ENCODE results near the gene ASS1. TPM values are rescaled to one million over a fixed set of nuclear protein-coding genes. Genes with fewer than 3 reads are reported as not detected.

Gene ASS1
- total and polyA plus RNA-seq, 2 of the 13 experiments (the other 11 are each of a cell fraction or from before 2014, with no cell fraction given) = 77.6 to 122 TPM

DNA sequence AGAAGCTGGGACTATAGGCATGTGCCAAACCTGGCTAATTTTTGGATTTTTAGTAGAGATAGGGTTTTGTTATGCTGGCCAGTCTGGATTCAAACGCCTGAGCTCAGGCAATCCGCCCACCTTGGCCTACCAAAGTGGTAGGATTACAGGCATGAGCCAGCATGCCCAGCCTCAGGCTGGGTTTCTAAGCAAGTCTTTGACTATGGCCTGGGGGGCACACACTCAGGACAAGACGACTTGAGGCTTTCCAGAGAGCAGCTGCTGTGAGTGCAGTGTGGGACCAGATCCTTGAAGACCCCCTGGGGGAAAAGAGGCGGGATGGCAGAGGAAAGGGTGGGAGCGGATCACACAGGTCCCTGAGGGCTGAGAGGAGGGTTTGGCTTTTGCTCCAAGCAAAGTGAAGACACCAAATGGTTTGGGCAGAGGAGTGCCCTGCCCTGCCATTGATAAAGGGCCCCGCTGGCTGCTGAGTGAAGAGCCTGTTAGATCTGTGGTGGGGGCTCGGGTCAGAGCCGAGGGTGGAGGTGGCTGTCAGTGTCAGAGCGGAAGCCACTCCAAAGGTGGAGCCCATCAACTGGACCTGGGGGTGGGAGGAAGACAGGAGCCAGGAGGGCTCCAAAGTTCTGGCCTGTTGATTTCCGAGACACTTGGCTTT is 87.8 kb downstream of the ASS1 start:
- no peak for TF ChIP-seq ZNF121 (CRISPR knock-in tag; IDR thresholded peaks at IDR 0.05)
- TF ChIP-seq ZNF589 (CRISPR knock-in tag; conservative IDR thresholded peaks at IDR 0.05) = no peak
- TF ChIP-seq, protein P1, sequence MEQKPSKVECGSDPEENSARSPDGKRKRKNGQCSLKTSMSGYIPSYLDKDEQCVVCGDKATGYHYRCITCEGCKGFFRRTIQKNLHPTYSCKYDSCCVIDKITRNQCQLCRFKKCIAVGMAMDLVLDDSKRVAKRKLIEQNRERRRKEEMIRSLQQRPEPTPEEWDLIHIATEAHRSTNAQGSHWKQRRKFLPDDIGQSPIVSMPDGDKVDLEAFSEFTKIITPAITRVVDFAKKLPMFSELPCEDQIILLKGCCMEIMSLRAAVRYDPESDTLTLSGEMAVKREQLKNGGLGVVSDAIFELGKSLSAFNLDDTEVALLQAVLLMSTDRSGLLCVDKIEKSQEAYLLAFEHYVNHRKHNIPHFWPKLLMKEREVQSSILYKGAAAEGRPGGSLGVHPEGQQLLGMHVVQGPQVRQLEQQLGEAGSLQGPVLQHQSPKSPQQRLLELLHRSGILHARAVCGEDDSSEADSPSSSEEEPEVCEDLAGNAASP (CRISPR knock-in tag; IDR thresholded peaks at IDR 0.05; ENCODE audit: borderline replicate concordance) = no peak
- no peak for TF ChIP-seq ZNF501 (CRISPR knock-in tag; IDR thresholded peaks at IDR 0.05)
- no peak for TF ChIP-seq CBX1 (IDR thresholded peaks at IDR 0.05; ENCODE audit: low read depth)
- no peak for TF ChIP-seq ZNF224 (CRISPR knock-in tag; IDR thresholded peaks at IDR 0.05)
- no peak for TF ChIP-seq ZBTB7B (CRISPR knock-in tag; IDR thresholded peaks at IDR 0.05)
- H3K4me2 ChIP-seq (ENCODE audit: low read depth, low read length) = no peak overlapping the region
- intact Hi-C loops (cut with micrococcal nuclease; ENCODE audit: unreplicated experiment) = no loop called here
- FAIRE-seq = no peak
- H3K4me3 ChIP-seq (replicated peaks in 1 of 3; ENCODE audit: insufficient read depth in 1 of 3, low read depth in 2 of 3, low read length in 3 of 3) = no peak overlapping the region
- BruUV-seq (replicated peaks) = no TSS peak
- no peak overlapping the region for H2AFZ ChIP-seq (ENCODE audit: low read length)
- WGBS (ENCODE audit: low lambda C conversion rate) = 82% methylated on average over 7 of the region's 10 CpGs
- ChIA-PET POLR2A (interaction anchor here (7.3 kb wide), 1 partner anchor 33 kb away, joined by 86 read pairs; no protein-coding TSS in a partner anchor), CTCF (ENCODE audit: low intra/inter-chr PET ratio, low total read pairs) (no interaction called here)
- peaks cover 0 to 13% of the 10 kb centered on the region in 2 experiments; a peak in 2 of 5 replicates for H3K27me3 ChIP-seq (ENCODE audit: control insufficient read depth in 1 of 2, insufficient read depth in 2 of 2, low read length in 2 of 2)
- no peak for DNase-seq (ENCODE audit: low spot score)
- H3K79me2 ChIP-seq (ENCODE audit: insufficient read depth, low read length) = no peaks in the 10 kb centered on the region
- H4K20me1 ChIP-seq (ENCODE audit: insufficient read depth, low read length) = no peaks in the 10 kb centered on the region
- H3K9ac ChIP-seq (ENCODE audit: insufficient read depth, low read depth, low read length) = no peak overlapping the region
- no peak for ATAC-seq
- no peaks in the 10 kb centered on the region for H3K36me3 ChIP-seq (replicated peaks in 1 of 2; ENCODE audit: control insufficient read depth in 1 of 2, insufficient read depth in 2 of 2, low read length in 2 of 2)
- no peaks in the 10 kb centered on the region for H3K9me3 ChIP-seq (ENCODE audit: low read length)
- in situ Hi-C loops (cut with HindIII; ENCODE audit: extremely low pct_ligation_motif_present, low pct_unique_long_range_greater_than_20kb) = no loop called here
- peaks cover 66% of the 10 kb centered on the region for H3K4me1 ChIP-seq (ENCODE audit: insufficient read depth, low read length)
- no peak overlapping the region for H3K27ac ChIP-seq (ENCODE audit: extremely low read length, insufficient read depth, low read length)

Measured in HepG2 (cell line).